ENCODE measurements around the gene RAP1GAP.
"Not testable (repeated sequence)": the region's sequence is repeated elsewhere in the genome, so short reads cannot be mapped to it uniquely, and the experiment has no call there.

Gene RAP1GAP

GRCh38 chr1:21572735-21573277, 96.4 kb downstream of the RAP1GAP start:
- DNase-seq (ENCODE audit: low spot score) = no peak
- FAIRE-seq = no peak

GRCh38 chr1:21572221-21572620, 96.9 kb downstream of the RAP1GAP start:
- no peak for DNase-seq (ENCODE audit: low spot score)
- no peak for FAIRE-seq

GRCh38 chr1:21570885-21571284, 98.3 kb downstream of the RAP1GAP start:
- no peak for FAIRE-seq
- no peak for DNase-seq (ENCODE audit: low spot score)

DNA sequence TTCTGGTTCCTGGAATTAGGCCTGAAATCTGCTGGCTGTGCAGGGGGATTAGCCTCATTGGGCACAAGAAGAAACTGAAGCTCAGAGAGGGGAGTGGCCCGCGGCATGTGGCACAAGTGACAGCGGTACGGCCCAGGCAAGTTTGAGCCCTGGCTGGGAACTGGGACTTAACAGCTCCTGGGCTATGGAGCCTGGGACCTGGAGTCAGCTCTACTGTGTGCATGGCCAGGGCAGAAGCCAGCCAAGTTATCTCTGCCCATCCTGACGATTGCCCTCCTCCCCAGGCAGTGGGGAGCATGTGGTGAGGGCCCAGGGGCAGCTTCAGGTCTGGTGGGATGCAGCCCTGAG, 98.7 kb downstream of the RAP1GAP start:
- FAIRE-seq (no peak), DNase-seq (ENCODE audit: low spot score) (no peak)

- FAIRE-seq (no peak), DNase-seq (ENCODE audit: low spot score) (no peak)
Measured at GRCh38 chr1:21569820-21570527, 99.2 kb downstream of the RAP1GAP start.

DNA sequence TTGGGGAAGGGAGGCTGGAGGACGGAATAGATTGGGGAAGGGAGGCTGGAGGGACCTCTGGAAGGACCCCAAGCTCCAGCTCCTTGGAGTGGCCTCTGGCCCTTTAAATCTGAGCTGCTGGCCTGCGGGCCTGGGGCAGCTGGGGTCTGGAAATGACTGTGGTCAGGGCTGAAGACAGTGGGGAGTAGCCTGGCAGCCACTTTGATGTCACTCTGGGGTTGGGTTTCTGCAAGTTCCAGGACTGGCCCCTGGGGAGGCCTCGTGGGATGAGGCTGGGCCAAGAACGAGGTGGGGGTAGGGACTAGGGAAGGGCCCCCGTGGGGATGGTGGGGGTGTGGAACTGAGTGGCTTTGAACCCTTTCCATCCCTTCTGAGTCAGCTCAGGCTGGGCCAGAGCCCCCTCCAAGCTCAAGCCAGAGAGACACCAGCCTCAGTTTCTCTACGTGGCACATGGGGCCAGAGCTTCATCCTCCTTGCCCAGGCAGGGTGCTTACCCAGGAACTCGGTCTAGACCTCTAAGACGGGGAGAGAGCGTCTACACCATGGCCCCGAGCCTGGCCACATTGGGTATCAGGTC, 100.3 kb downstream of the RAP1GAP start:
- no peak for FAIRE-seq

GRCh38 chr1:21568006-21568746, 101.0 kb downstream of the RAP1GAP start:
- FAIRE-seq (no peak), DNase-seq (ENCODE audit: low spot score) (no peak)

More for the DNA sequence above, 100.3 kb downstream of the RAP1GAP start:
- no peak for DNase-seq (ENCODE audit: low spot score)

DNA sequence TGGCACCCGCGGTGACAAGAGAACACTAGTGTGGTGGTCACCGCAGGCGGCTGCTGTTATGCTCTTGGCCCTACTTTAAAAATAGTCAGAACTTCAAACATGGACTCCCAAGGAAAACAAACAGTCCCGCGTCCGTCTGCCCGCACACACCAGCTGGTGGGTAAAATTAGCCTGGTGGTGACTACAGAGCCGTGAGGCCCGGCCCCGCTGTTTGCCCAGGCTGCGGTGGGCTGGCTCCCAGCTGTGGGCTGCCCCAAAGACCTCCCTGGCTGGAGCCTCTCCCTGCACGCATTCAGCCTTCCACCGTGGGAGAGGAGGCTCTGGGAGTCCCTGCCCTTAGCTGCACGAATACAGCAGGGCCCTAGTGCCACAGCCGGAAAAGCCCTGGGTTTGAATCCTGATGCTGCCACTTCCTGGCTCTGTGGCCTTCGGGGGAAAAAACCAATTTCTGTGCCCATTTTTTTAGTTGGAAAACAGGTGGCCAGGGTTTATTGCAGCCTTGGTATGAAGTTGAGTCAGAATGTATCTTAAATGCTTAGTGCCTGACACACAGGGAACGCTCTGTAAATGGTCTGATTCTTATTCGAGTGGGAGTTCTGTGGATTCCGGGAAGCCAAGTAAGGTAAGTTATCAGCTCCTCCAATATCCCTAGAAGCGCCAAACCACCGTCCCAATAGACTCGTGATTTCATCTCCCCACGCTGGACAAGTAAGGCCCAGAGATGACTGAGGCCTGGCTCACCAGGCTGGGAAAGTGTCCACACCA, 101.7 kb downstream of the RAP1GAP start:
- FAIRE-seq = no peak

DNA sequence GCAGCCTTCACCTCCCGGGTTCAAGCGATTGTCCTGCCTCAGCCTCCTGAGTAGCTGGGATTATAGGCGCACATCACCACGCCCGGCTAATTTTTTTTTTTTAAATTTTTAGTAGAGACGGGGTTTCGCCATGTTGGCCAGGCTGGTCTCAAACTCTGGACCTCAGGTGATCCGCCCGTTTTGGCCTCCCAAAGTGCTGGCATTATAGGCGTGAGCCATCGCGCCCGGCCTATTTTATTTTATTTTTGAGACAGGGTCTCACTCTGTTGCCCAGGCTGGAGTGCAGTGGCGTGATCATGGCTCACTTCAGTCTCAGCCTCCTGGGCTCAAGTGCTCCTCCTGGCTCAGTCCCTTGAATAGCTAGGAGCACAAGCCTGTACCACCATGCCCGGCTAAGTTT, 102.8 kb downstream of the RAP1GAP start:
- DNase-seq (ENCODE audit: low spot score); FAIRE-seq: not testable (repeated sequence)

More for the DNA sequence above, 101.7 kb downstream of the RAP1GAP start:
- DNase-seq (ENCODE audit: low spot score) = no peak

- DNase-seq (ENCODE audit: low spot score) = no peak
- no peak for FAIRE-seq
Measured at GRCh38 chr1:21565285-21565684, 103.9 kb downstream of the RAP1GAP start.

DNA sequence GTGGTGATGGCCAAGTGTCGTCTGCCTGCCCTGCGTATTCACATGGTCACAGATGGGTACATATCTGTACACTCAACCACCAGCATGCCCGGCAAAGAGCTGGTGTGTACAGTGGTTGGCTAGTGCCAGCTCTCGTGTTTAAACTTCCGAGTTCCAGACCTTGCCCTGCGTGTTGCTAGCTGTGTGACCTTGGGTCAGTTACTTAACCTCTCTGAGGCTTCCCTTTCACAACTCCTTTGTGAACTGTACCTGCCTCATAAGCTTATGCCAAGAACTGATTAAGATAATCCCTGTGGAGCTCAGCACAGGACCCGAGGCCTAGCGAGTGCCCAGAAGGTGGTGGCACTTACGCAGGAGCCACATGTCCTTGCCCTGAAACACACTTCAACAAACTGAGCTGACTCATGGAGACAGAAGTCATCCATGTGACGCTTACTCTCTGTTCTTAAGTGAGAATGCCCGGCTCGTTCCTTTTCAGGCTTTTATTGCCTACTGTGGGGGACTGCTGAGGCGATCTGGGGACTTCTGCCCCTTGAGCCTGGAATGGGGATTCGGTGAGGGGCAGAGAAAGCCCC, 104.5 kb downstream of the RAP1GAP start:
- DNase-seq (ENCODE audit: low spot score) (no peak), FAIRE-seq (no peak)

DNA sequence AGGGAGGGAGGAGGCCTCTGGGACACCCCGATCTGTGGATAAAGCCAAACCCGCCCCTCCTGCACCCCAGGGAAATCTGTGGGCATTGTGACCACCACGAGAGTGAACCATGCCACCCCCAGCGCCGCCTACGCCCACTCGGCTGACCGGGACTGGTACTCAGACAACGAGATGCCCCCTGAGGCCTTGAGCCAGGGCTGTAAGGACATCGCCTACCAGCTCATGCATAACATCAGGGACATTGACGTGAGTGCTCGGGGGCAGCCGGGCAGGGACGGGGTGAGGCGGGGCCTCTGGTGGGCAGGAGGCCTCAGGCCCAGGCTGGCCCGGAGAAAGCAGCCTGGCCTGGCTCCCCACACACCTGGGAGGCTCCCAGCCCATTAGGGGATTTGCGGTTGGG, 105.2 kb downstream of the RAP1GAP start:
- FAIRE-seq (no peak), DNase-seq (ENCODE audit: low spot score) (no peak)

GRCh38 chr1:21562896-21563295, 106.3 kb downstream of the RAP1GAP start:
- DNase-seq (ENCODE audit: low spot score) = no peak
- no peak for FAIRE-seq

GRCh38 chr1:21560916-21561638, 108.1 kb downstream of the RAP1GAP start:
- FAIRE-seq (no peak), DNase-seq (ENCODE audit: low spot score) (no peak)

DNA sequence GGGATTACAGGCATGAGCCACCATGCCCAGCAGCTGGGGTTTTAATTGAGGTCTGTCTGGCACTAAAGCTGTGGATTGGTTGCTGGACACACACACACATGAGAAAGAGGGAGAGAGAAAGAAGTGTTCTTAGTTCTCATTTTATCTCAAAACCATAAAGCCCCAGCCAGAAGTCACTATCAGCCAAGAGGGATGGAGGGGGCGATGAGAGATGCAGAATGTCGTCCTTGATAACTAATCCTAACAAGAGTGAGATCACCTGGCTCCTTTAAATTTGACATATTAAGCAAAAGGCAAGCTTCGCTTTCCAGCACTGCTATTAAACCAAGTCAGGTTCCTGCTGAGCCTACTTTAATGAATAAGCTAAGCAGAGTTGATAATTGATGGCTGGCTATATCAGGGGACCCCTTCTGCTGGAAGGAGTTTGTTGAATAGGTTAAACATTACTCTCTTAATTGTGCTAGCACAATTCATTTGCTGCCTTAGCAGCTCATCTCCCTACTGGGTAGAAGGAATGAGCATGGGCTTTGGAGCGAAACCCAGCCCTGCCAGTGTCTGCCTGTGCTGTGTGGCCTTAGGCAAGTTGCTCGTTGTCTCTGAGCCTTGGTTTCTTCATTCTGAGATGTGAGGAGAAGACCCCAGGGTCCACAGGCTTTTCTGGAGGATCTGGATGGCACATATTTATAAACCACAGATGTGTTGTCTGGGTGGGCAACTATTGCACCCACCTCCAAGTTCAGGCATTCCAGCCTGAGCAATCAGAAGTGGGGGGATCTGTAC, 109.2 kb downstream of the RAP1GAP start:
- no peak for FAIRE-seq
- DNase-seq (ENCODE audit: low spot score) = no peak

- FAIRE-seq (no peak), DNase-seq (ENCODE audit: low spot score) (no peak)
Measured at GRCh38 chr1:21553116-21553926, 115.8 kb downstream of the RAP1GAP start.

DNA sequence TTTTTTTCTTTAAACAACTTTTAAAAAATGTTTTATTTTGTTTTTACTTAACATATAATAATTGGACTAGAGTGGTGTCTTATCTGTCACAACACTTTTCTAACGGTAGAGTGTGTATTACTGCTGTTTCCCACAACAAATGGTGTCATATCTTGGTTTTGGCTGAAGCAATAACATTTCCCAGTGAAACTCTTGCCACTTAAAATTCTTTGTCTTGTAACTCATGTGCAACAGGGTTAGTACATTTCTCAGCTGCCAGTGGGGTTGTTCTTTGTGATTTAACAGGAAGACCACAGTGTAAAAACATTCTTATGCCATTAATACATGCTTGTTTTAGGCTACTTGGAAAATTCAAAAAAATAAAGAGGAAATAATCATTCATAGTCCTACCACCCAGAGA, 116.4 kb downstream of the RAP1GAP start:
- no peak for DNase-seq (ENCODE audit: low spot score)
- no peak for FAIRE-seq

GRCh38 chr1:21550866-21551475, 118.2 kb downstream of the RAP1GAP start:
- DNase-seq (ENCODE audit: low spot score) = no peak
- no peak for FAIRE-seq

GRCh38 chr1:21550097-21550496, 119.1 kb downstream of the RAP1GAP start:
- FAIRE-seq (no peak), DNase-seq (ENCODE audit: low spot score) (no peak)

All from RCC 7860 (cell line).